Measurements from ENCODE around the gene CHST3.

GRCh38 chr10:71971769-71972555 is 7.8 kb downstream of the CHST3 start:
- TF ChIP-seq, protein P1, sequence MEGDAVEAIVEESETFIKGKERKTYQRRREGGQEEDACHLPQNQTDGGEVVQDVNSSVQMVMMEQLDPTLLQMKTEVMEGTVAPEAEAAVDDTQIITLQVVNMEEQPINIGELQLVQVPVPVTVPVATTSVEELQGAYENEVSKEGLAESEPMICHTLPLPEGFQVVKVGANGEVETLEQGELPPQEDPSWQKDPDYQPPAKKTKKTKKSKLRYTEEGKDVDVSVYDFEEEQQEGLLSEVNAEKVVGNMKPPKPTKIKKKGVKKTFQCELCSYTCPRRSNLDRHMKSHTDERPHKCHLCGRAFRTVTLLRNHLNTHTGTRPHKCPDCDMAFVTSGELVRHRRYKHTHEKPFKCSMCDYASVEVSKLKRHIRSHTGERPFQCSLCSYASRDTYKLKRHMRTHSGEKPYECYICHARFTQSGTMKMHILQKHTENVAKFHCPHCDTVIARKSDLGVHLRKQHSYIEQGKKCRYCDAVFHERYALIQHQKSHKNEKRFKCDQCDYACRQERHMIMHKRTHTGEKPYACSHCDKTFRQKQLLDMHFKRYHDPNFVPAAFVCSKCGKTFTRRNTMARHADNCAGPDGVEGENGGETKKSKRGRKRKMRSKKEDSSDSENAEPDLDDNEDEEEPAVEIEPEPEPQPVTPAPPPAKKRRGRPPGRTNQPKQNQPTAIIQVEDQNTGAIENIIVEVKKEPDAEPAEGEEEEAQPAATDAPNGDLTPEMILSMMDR (optimal IDR thresholded peaks at IDR 0.05 in 1 of 3, IDR thresholded peaks at IDR 0.05 in 1 of 3, conservative IDR thresholded peaks at IDR 0.05 in 1 of 3; ENCODE audit: extremely low read depth in 1 of 3, insufficient read depth in 2 of 3, low read length in 3 of 3), result no peak
- no peak for TF ChIP-seq EZH2 (IDR thresholded peaks at IDR 0.05; ENCODE audit: low read length)

All from keratinocyte (primary cell).